Stimulated activated CD4-positive, alpha-beta T cell treated with anti-CD3 and anti-CD28 coated beads, TNF-alpha, amount 100 ng/mL, for 1 hour (primary cell): ENCODE data around the gene TDRD7.

Experiments
- DNase-seq, 3 donors: peaks; one replicate each; pipeline ENCODE4 v3.0.0-alpha.2; 2020; ENCODE audit warnings: low read depth in 3 of 3, low spot score in 1 of 3

Gene TDRD7

GRCh38 chr9:97527626-97528528 is 116.0 kb downstream of the TDRD7 start:
- DNase-seq: no peak

- DNase-seq: no peak
These were observed 116.8 kb downstream of the TDRD7 start for GRCh38 chr9:97528529-97529230.

- no peak for DNase-seq
These were observed 117.6 kb downstream of the TDRD7 start for GRCh38 chr9:97529363-97530076.

GRCh38 chr9:97531888-97532376 is 120.0 kb downstream of the TDRD7 start:
- no peak for DNase-seq

- DNase-seq: no peak
These were observed 122.3 kb downstream of the TDRD7 start for GRCh38 chr9:97534185-97534584.

- no peak for DNase-seq
These were observed 123.2 kb downstream of the TDRD7 start for GRCh38 chr9:97534961-97535594.

- DNase-seq: no peak
These were observed 123.9 kb downstream of the TDRD7 start for GRCh38 chr9:97535771-97536170.

GRCh38 chr9:97536480-97536879 is 124.6 kb downstream of the TDRD7 start:
- DNase-seq: no peak

GRCh38 chr9:97543561-97543960 is 131.7 kb downstream of the TDRD7 start:
- no peak for DNase-seq

GRCh38 chr9:97545486-97545885 is 133.6 kb downstream of the TDRD7 start:
- no peak for DNase-seq
